LNCAP (cell line): ENCODE measurements around the gene C1orf198.

Source experiments
- CTCF ChIP-seq: fragments of 450-650 bp; IDR thresholded peaks from 2 replicates; pipeline ENCODE4 v1.5.1; 2017; ENCODE audit warnings: mild to moderate bottlenecking

The C1orf198 gene, protein sequence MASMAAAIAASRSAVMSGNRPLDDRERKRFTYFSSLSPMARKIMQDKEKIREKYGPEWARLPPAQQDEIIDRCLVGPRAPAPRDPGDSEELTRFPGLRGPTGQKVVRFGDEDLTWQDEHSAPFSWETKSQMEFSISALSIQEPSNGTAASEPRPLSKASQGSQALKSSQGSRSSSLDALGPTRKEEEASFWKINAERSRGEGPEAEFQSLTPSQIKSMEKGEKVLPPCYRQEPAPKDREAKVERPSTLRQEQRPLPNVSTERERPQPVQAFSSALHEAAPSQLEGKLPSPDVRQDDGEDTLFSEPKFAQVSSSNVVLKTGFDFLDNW

GRCh38 chr1:230867903-230868735 is at the start of gene C1orf198:
TSS of gene C1orf198 (minus strand) at chr1:230868521. CDS start at chr1:230868512, 9 bp downstream.
- no peak for TF ChIP-seq CTCF

- peak; percentile 86 for TF ChIP-seq CTCF
Measured at GRCh38 chr1:230917284-230918135, 49.2 kb upstream of the C1orf198 start.

GRCh38 chr1:230916587-230917283 is 48.4 kb upstream of the C1orf198 start:
- TF ChIP-seq CTCF, result no peak

GRCh38 chr1:230915078-230915477 is 46.8 kb upstream of the C1orf198 start:
- TF ChIP-seq CTCF, result no peak

DNA sequence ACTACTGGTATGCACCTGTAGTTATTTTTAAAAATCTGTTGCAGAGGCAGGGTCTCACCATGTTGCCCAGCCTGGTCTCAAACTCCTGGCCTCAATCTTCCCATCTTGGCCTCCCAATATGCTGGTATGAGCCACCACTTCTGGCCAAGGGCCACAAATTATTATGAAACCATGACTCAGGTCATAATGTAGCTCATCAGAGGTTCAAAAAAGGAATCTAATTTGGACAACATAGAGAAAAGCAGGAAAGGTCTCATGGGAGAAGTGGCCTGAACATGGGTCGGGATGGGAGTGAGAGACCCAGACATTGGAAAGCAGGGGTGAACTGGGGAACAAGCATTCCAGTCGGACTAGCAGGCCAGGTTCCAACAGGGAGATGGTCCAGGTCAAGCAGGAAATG is 45.2 kb upstream of the C1orf198 start:
- no peak for TF ChIP-seq CTCF

- no peak for TF ChIP-seq CTCF
Measured at GRCh38 chr1:230910755-230911117, 42.4 kb upstream of the C1orf198 start.
